Mammary epithelial cell (primary cell): ENCODE results near the gene SLC9A9.

Experiments
- CTCF ChIP-seq, 2 donors: IDR thresholded peaks in 1 of 2; conservative IDR thresholded peaks in 1 of 2; 2 replicates each; pipeline ENCODE4 v1.5.1; 2011 to 2012; ENCODE audit warnings: inconsistent platforms in 2 of 2, low read length in 2 of 2, mild to moderate bottlenecking in 2 of 2, control low read depth in 1 of 2, low read depth in 1 of 2; ENCODE audit not compliant: insufficient read depth in 1 of 2; ENCODE audit errors: extremely low read depth in 1 of 2
- EZH2 ChIP-seq: IDR thresholded peaks from 2 replicates; pipeline ENCODE4 v1.6.1; 2012; ENCODE audit warnings: low read length, inconsistent platforms, borderline replicate concordance

- TF ChIP-seq CTCF (conservative IDR thresholded peaks at IDR 0.05 in 1 of 2, IDR thresholded peaks at IDR 0.05 in 1 of 2; ENCODE audit: extremely low read depth in 1 of 2, insufficient read depth in 1 of 2, low read depth in 1 of 2, low read length in 2 of 2), result no peak
- no peak for TF ChIP-seq EZH2
These were observed 257.6 kb downstream of the SLC9A9 start for GRCh38 chr3:143590660-143591059.
